Muscle layer of colon (tissue), 2 donors: Measurements from ENCODE around the gene SFTPA2.
"Not testable (repeated sequence)": the region's sequence is repeated elsewhere in the genome, so short reads cannot be mapped to it uniquely, and the experiment has no call there.

ENCODE experiments used
- H3K27ac ChIP-seq: one replicate; pipeline ENCODE4 v1.7.0; 2013; ENCODE audit warnings: low read depth, mild to moderate bottlenecking, low read length, moderate library complexity
- H3K27me3 ChIP-seq, 2 donors: one replicate each; pipeline ENCODE4 v1.7.0; 2013; ENCODE audit warnings: low read length in 2 of 2, mild to moderate bottlenecking in 2 of 2; ENCODE audit not compliant: insufficient read depth in 2 of 2, control insufficient read depth in 1 of 2
- H3K36me3 ChIP-seq: one replicate; pipeline ENCODE4 v1.7.0; 2013; ENCODE audit warnings: mild to moderate bottlenecking, low read length; ENCODE audit not compliant: insufficient read depth
- H3K4me1 ChIP-seq: one replicate; pipeline ENCODE4 v1.7.0; 2013; ENCODE audit warnings: mild to moderate bottlenecking, low read length; ENCODE audit not compliant: insufficient read depth
- H3K4me3 ChIP-seq, 2 donors: one replicate each; pipeline ENCODE4 v1.7.0; 2013; ENCODE audit warnings: low read length in 2 of 2, low read depth in 1 of 2, mild to moderate bottlenecking in 1 of 2, moderate library complexity in 1 of 2
- H3K9ac ChIP-seq: one replicate; pipeline ENCODE4 v1.7.0; 2013; ENCODE audit warnings: low read length
- H3K9me3 ChIP-seq: one replicate; pipeline ENCODE4 v1.7.0; 2013; ENCODE audit warnings: mild to moderate bottlenecking, low read length
- donor health status: abdominal sarcoma.
- donor health status: Adenocarcinoma of cecum.

Gene SFTPA2

DNA sequence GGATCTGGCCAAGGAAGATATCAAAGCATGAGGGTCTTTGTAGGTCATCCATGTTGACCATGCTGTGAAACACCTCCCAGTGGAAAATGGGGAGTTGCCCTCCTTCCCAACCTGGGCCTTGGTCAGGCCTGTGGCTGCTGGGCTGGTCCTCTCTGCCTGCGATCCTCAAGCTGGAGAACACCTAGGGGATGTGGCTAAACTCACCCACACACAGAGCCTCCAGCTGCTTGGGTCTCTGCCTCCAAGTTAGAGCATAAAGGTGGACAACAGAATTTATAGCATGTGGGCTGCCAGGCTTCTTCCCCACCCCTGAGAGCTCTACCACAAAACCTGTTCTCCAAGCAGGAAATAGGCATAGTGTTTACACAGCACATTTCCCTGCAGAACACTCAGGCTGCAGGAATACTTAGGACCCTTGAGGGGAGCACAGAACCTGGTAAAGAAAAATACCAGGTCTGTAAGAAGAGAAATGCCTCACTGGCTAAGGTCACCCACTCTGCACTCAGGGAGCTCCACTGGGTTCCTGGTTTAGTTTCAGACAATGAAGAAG, at the start of gene SFTPA2:
Gene SFTPA2 (minus strand): TSS at position 248 of the 550 bp plus-strand sequence. CDS start 924 bp downstream, outside the sequence.
- Histone ChIP-seq H3K36me3 (no peaks in the 10 kb centered on the region), H3K27ac (no peak within 1 kb of the TSS), H3K4me3 (no peak within 1 kb of the TSS), H3K27me3 (peaks cover 0 to 7% of the 10 kb centered on the region in 2 donors), H3K4me1 (no peaks in the 10 kb centered on the region), H3K9ac (no peak within 1 kb of the TSS), H3K9me3 (no peaks in the 10 kb centered on the region)

DNA sequence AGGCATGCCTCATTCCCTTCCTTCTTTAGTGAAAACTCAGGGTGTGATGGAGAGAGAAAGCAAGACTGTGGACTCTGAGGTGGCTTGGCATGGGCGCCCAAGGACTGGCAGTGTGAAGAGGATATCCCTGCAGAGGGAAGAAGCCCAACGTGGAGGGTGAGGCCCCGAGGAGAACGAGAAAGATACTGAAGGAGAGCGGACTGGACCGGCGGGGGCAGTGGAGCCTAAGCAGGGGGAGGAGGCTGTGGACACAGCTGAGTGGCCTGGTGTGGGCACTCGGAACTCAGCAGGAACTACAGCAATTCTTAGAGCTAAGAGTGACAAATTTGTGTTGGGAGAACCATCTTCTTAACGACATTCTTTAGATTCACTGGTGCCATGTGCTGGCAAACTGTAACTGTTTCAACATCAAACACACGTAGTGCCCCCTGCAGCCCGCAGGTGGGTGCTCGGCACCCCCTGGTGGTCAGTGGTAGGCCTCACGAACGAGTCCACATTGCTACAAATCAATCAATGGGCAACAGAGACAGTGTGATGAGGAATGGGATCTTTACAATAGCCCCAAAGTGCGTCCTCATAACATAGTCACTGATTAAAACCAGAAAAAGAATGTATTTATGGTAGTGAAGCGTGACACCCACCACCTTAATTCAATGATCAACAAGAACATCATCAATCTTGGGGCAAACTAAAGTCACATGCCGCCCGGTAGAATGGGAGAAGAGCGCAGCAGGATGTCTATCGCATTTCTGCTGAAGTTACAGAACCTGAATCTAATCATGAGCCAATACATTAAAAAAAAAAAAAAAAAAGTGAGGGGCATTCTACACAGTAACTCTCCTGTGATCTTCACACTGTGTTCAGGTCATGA, 48.5 kb upstream of the SFTPA2 start:
- Histone ChIP-seq H3K9me3 (no peaks in the 10 kb centered on the region), H3K9ac (no peak overlapping the region), H3K36me3 (no peaks in the 10 kb centered on the region), H3K4me1 (no peaks in the 10 kb centered on the region), H3K27ac (no peak overlapping the region), H3K4me3 (no peak overlapping the region), H3K27me3 (no peaks in the 10 kb centered on the region)

DNA sequence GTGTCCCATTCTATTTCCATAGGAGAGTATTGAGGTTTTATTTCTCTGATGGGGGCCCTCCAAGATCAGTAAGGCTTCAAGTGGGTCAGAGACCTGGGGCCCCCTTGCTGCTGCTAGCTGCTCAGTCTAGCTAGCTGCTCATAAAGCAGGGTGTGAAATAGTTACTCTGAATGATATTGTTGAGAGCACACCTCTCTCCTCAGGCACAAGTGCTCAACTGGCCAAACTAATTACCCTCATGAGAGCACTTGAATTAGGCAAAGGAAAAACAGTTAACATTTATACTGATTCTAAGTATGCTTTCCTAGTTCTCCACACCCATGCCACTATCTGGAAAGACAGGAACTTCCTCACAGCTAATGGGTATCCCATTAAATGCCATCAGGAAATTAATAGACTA, 45.1 kb upstream of the SFTPA2 start:
- H3K9ac ChIP-seq: no peak overlapping the region
- H3K4me1 ChIP-seq: no peaks in the 10 kb centered on the region
- no peak overlapping the region for H3K4me3 ChIP-seq
- no peak overlapping the region for H3K27ac ChIP-seq
- no peaks in the 10 kb centered on the region for H3K9me3 ChIP-seq
- no peaks in the 10 kb centered on the region for H3K27me3 ChIP-seq
- H3K36me3 ChIP-seq: no peaks in the 10 kb centered on the region

DNA sequence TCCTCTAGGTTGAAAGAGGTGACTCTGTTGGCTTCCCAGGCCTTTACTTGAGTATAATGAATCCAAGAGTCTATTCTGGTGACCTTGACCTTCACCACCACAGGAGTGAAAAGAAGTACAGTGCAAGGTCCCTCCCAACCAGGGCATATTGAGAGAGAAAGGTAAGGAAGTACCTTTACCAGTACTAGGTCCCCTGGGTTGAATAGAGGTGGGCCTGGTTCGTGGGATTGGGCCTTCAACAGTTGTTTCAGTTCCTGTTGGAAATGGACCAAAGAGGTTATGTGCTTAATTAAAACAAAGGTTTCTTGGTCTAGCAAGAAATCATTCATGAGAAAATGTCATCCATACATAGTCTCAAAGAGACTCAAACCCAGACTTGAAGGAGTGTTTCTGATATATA, 44.1 kb upstream of the SFTPA2 start:
- no peaks in the 10 kb centered on the region for H3K36me3 ChIP-seq
- H3K4me1 ChIP-seq: no peaks in the 10 kb centered on the region
- H3K27me3 ChIP-seq: no peaks in the 10 kb centered on the region
- no peak overlapping the region for H3K4me3 ChIP-seq
- no peak overlapping the region for H3K9ac ChIP-seq
- H3K27ac ChIP-seq: no peak overlapping the region
- no peaks in the 10 kb centered on the region for H3K9me3 ChIP-seq

DNA sequence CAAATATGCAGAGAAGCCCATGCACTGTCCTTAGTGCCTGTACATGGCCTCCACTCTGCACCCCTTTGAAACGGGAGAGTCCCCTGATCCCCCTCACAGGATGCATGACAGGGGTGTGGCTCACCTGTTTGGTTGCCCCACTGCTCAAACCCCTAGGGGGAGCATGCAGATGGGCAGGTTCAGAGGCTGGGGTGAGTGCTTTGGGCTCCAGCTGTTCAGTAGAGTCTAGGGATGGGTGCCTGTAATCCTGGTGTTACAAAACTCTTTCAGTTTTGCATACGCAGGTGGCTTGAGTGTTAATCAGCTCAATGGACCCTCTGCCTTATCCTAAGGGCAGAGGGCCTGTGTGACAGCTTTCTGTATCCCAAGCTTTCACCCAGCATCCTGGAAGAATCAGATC, 42.7 kb upstream of the SFTPA2 start:
- Histone ChIP-seq H3K9me3 (no peaks in the 10 kb centered on the region), H3K4me1 (no peaks in the 10 kb centered on the region), H3K27me3 (no peaks in the 10 kb centered on the region), H3K9ac (no peak overlapping the region), H3K4me3 (no peak overlapping the region), H3K27ac (no peak overlapping the region), H3K36me3 (no peaks in the 10 kb centered on the region)

DNA sequence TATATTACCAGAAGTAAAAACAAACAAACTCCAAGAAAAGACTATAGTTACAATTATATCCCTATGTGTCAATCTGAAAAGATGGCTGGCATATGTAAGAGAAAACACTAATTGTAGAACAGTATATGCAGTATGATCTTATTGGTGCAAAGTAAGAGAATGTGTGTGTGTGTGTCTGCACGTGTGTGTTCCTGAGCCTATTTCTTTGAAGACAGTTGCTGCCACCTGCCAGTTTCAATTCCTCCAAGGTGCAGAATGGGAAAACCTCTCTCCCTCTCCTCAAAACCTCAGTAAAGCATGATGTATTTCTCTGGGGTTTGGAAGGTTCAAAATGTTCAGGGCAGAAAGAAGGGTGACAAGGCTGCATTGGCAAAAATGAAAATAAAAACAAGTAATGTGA, 41.7 kb upstream of the SFTPA2 start:
- no peaks in the 10 kb centered on the region for H3K36me3 ChIP-seq
- no peak overlapping the region for H3K27ac ChIP-seq
- H3K4me1 ChIP-seq: no peaks in the 10 kb centered on the region
- H3K27me3 ChIP-seq: no peaks in the 10 kb centered on the region
- no peak overlapping the region for H3K9ac ChIP-seq
- H3K4me3 ChIP-seq: no peak overlapping the region
- no peaks in the 10 kb centered on the region for H3K9me3 ChIP-seq

DNA sequence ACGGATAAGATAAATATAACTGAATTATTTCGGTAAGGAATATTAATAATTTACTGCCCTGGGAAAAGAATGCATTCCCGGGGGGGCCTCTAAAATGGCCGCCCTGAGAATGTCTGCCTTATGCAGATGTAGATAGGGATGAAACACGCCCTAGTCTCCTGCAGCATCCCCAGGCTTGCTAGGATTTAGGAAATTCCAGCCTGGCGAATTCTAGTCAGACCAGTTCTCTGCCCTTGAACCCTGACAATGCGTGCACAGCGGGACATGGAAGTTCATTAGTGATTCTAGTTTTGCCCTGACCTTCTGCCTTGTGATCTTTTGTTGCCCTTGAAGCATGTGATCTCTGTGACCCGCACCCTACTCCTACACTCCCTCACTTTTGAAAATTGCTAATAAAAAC, 39.4 kb upstream of the SFTPA2 start:
- H3K9ac ChIP-seq, H3K27me3 ChIP-seq, H3K4me1 ChIP-seq, H3K4me3 ChIP-seq, H3K9me3 ChIP-seq, H3K36me3 ChIP-seq, H3K27ac ChIP-seq: not testable (repeated sequence)

DNA sequence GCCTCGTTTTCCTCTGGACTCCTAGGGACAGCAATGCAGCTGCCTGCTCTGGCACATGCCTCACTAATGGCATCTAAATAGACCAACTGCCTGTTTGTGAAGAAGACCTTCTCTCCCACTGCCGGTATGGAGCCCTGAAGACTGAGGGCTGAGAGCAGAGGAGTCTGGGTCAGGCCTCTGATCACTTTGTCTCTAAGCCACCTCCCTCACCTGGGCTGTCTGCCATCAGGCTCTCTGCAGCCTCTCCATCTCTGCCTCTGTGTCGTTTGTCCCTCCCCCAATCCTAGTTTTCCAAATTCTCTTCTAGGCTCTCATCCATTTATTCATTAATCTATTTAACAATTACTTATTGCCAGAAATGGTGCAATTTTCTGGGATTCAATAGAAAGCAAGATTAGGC, 35.3 kb upstream of the SFTPA2 start:
- Histone ChIP-seq H3K27me3 (no peaks in the 10 kb centered on the region), H3K4me1 (no peaks in the 10 kb centered on the region), H3K9me3 (no peaks in the 10 kb centered on the region), H3K9ac (no peak overlapping the region), H3K36me3 (no peaks in the 10 kb centered on the region), H3K4me3 (no peak overlapping the region), H3K27ac (no peak overlapping the region)

DNA sequence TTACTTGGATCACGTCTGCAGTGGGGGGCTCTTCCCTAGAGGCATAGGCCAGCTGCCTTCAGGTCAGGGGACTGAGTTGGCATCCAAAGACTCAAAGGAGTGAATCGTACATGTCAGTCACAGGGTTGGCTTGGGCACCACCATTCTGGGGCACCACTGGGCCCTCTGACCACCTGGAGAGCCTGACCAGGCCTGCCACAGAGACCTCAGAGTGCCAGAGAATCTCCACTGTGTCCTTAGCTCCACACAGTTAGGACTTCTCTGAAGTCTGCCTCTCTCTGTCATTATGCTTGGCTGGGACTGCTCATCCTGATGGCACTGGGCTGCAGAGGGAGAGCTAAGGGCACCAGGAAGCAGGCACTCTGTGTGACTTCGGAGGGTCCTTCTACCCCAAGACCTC, 34.4 kb upstream of the SFTPA2 start:
- H3K9me3 ChIP-seq, H3K27me3 ChIP-seq, H3K4me1 ChIP-seq, H3K9ac ChIP-seq, H3K36me3 ChIP-seq, H3K4me3 ChIP-seq, H3K27ac ChIP-seq: not testable (repeated sequence)

DNA sequence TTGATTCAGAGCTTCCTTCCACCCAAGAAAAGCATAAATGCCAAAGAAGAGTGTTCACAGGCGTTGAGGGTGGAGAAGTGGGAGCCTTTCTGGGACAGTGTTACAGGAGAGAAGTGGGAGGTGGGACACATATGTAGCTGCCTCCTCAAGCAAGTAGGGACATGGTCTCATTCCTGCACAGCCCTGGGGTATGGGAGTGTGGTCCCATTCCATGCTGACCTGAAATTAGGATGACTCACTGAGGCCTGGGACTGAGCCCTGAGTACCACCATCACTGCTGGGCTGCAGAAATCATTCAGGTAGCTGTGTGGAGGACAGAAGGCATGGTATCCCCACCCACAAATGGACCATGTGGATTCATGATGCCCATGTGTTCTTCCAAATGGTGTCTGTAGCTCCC, 33.2 kb upstream of the SFTPA2 start:
- Histone ChIP-seq H3K9ac (no peak overlapping the region), H3K36me3 (no peaks in the 10 kb centered on the region), H3K4me1 (no peaks in the 10 kb centered on the region), H3K4me3 (no peak overlapping the region), H3K9me3 (no peaks in the 10 kb centered on the region), H3K27me3 (peaks cover 0 to 4% of the 10 kb centered on the region in 2 donors), H3K27ac (no peak overlapping the region)

DNA sequence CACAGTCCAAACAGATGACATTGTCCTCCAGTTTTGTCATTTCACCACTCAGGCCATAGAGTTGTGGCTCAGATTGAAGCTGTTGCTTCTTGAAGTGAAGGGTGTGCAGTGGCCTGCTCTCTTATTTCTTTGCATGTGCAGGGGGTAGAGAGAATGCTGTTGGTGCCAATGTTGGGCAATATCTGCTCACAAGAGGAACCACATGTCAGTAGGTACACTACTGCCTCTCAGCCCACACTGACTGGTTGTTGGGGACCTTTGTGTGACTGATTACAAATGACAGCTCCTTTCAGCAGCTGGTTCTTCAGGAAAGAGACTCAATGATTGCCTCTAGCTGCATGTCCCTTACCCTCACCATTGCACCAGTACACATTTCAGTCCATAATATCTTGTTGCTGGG, 28.6 kb upstream of the SFTPA2 start:
- Histone ChIP-seq H3K9me3 (no peaks in the 10 kb centered on the region), H3K9ac (no peak overlapping the region), H3K27me3 (peaks cover 0 to 4% of the 10 kb centered on the region in 2 donors), H3K4me1 (no peaks in the 10 kb centered on the region), H3K4me3 (no peak overlapping the region), H3K36me3 (no peaks in the 10 kb centered on the region), H3K27ac (no peak overlapping the region)

DNA sequence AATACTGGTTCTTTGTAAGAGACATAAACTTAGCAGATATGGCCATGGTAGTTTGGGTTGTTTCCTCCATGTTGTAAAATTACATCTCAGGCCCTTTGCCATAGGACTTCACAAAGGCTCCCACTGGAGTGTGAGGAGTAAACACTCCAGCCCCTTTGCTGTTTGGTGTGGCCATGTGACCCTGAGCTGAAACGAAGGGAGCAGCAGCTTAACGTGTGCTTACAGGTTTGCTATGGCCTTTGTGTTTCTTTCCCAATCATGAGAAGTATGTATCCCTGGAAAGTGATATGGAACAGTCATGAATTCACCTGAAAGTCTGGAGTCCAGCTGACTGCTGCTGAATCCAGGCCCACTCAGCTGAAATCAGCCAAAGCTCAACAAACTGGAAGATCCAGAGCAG, 26.7 kb upstream of the SFTPA2 start:
- Histone ChIP-seq H3K27me3 (peaks cover 0 to 4% of the 10 kb centered on the region in 2 donors), H3K27ac (no peak overlapping the region), H3K4me3 (no peak overlapping the region), H3K9me3 (no peaks in the 10 kb centered on the region), H3K36me3 (no peaks in the 10 kb centered on the region), H3K9ac (no peak overlapping the region), H3K4me1 (no peaks in the 10 kb centered on the region)
